ENCODE measurements around the gene PHACTR3. TPM values are rescaled to one million over a fixed set of nuclear protein-coding genes. Genes with fewer than 3 reads are reported as not detected.
A peak's percentile ranks its signal among the peaks of the same experiment; 100 is the strongest.

Gene PHACTR3
- total RNA-seq, 1 donor from 2014 or later: 1.1 TPM

- Mint-ChIP-seq H3K9me3 (ENCODE audit: low read depth) (no peaks in the 10 kb centered on the region), H3K36me3 (ENCODE audit: insufficient read depth) (no peaks in the 10 kb centered on the region), H3K27ac (no peak overlapping the region), H3K27me3 (peaks cover 9% of the 10 kb centered on the region), H3K4me1 (ENCODE audit: low read depth) (no peaks in the 10 kb centered on the region), H3K4me3 (ENCODE audit: low read depth) (no peak overlapping the region)
- TF ChIP-seq CTCF (IDR thresholded peaks at IDR 0.05; ENCODE audit: unreplicated experiment): no peak
- no peak for DNase-seq (ENCODE audit: low spot score, unreplicated experiment)
These were observed 176.9 kb downstream of the PHACTR3 start for GRCh38 chr20:59781226-59781625.

DNA sequence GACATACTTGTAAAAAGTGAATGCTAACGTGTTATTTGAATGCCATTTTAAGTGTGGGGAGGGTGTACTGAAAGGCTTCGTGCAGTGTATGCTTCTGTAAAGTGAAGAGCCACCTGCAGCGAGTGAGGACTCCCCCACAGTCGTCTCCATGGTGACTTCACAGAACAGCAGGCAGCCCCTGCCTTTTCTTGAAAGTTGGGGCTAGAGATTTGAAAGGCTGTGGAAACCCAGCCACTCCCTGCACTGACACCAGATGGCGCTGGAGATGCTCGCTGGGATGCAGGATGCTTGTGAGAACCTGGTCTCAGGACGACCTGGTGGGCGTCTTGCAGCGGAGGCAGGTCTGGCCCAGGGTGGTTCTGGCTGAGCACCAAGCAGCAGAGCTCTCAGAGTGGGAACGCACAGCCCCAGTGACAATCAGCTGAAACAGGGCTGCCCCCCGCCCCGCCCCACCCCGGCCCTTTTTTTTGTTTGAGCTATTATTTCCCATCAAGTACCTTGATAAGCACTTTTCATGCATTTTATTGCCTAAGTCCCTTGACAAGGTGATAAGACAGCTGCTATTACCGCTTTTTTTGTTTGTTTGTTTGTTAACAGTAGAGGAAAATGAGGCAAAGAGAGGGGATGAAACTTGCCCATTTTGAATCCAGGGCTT lies 178.8 kb downstream of the PHACTR3 start:
- Mint-ChIP-seq H3K4me3 (ENCODE audit: low read depth) (no peak overlapping the region), H3K4me1 (ENCODE audit: low read depth) (peaks cover 2% of the 10 kb centered on the region), H3K36me3 (ENCODE audit: insufficient read depth) (no peaks in the 10 kb centered on the region), H3K27ac (no peak overlapping the region), H3K9me3 (ENCODE audit: low read depth) (no peaks in the 10 kb centered on the region), H3K27me3 (peaks cover 11% of the 10 kb centered on the region)
- peak; percentile 66 for DNase-seq (ENCODE audit: low spot score, unreplicated experiment)
- peak; percentile 86 for TF ChIP-seq CTCF (IDR thresholded peaks at IDR 0.05; ENCODE audit: unreplicated experiment)

GRCh38 chr20:59783641-59784010 lies 179.3 kb downstream of the PHACTR3 start:
- no peak for TF ChIP-seq CTCF (IDR thresholded peaks at IDR 0.05; ENCODE audit: unreplicated experiment)
- no peak for DNase-seq (ENCODE audit: low spot score, unreplicated experiment)
- Mint-ChIP-seq H3K36me3 (ENCODE audit: insufficient read depth) (no peaks in the 10 kb centered on the region), H3K27ac (no peak overlapping the region), H3K9me3 (ENCODE audit: low read depth) (no peaks in the 10 kb centered on the region), H3K27me3 (peaks cover 15% of the 10 kb centered on the region), H3K4me3 (ENCODE audit: low read depth) (no peak overlapping the region), H3K4me1 (ENCODE audit: low read depth) (peaks cover 2% of the 10 kb centered on the region)

- H3K36me3 Mint-ChIP-seq (ENCODE audit: insufficient read depth): no peaks in the 10 kb centered on the region
- H3K4me3 Mint-ChIP-seq (ENCODE audit: low read depth): no peak overlapping the region
- no peaks in the 10 kb centered on the region for H3K9me3 Mint-ChIP-seq (ENCODE audit: low read depth)
- no peak for TF ChIP-seq CTCF (IDR thresholded peaks at IDR 0.05; ENCODE audit: unreplicated experiment)
- no peak for DNase-seq (ENCODE audit: low spot score, unreplicated experiment)
- H3K4me1 Mint-ChIP-seq (ENCODE audit: low read depth): peaks cover 2% of the 10 kb centered on the region
- peaks cover 23% of the 10 kb centered on the region for H3K27me3 Mint-ChIP-seq
- H3K27ac Mint-ChIP-seq: no peak overlapping the region
These were observed 180.0 kb downstream of the PHACTR3 start for GRCh38 chr20:59784365-59784764.

DNA sequence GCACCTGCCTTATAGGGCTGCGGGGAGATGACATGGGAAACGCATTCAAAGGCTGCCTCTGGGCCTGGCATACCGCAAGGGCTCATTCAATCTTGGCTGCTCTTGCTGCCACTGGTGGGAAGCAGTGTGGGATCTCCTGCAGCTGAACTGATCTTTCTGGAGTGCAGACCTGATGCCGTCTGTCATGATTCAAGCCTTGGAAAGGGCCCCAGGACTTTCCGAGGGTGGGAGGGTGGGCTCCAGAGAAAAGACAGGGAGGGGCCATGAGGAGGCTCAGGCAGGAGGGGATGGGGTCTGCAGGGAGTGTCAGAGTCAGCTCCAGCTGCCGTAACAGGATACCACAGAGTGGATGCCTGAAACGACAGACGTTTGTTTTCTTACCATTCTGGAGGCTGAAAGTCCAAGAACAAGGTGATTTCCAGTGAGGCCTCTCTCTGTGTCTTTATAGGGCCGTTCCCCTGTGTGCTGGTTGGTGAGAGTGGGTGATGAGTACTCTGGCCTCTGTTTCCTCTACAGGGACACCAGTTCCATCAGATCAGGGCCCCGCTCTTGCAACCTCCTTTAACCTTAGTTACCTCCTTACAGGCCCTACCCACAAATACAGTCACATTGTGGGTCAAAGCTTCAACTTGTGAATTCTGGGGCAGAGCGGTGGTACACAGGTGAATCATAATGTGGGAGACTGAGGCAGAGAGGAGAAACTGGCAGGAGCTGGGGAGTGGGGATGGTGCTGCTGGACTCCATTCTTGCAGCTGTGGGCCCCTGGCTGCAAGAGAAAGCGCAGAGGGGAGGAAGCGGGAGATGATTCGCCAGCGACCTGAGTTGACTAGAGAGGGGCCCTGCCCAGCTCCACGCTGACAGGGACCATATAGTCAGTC lies 180.7 kb downstream of the PHACTR3 start:
- peaks cover 27% of the 10 kb centered on the region for H3K27me3 Mint-ChIP-seq
- no peak for TF ChIP-seq CTCF (IDR thresholded peaks at IDR 0.05; ENCODE audit: unreplicated experiment)

More for the DNA sequence above, 180.7 kb downstream of the PHACTR3 start:
- H3K4me1 Mint-ChIP-seq (ENCODE audit: low read depth): peaks cover 2% of the 10 kb centered on the region
- no peak overlapping the region for H3K4me3 Mint-ChIP-seq (ENCODE audit: low read depth)
- no peaks in the 10 kb centered on the region for H3K9me3 Mint-ChIP-seq (ENCODE audit: low read depth)
- H3K27ac Mint-ChIP-seq: no peak overlapping the region
- no peaks in the 10 kb centered on the region for H3K36me3 Mint-ChIP-seq (ENCODE audit: insufficient read depth)
- no peak for DNase-seq (ENCODE audit: low spot score, unreplicated experiment)

Data from progenitor cell of endocrine pancreas (in vitro differentiated cells).